SHP77 (cell line): ENCODE data around the gene PCF11.
"Not testable (repeated sequence)": the region's sequence is repeated elsewhere in the genome, so short reads cannot be mapped to it uniquely, and the experiment has no call there.

ENCODE experiments used
- DNase-seq, 2 experiments: peaks; one replicate each; lab custom pipeline; 2025; lab: John Stamatoyannopoulos, UW

PCF11 gene, protein sequence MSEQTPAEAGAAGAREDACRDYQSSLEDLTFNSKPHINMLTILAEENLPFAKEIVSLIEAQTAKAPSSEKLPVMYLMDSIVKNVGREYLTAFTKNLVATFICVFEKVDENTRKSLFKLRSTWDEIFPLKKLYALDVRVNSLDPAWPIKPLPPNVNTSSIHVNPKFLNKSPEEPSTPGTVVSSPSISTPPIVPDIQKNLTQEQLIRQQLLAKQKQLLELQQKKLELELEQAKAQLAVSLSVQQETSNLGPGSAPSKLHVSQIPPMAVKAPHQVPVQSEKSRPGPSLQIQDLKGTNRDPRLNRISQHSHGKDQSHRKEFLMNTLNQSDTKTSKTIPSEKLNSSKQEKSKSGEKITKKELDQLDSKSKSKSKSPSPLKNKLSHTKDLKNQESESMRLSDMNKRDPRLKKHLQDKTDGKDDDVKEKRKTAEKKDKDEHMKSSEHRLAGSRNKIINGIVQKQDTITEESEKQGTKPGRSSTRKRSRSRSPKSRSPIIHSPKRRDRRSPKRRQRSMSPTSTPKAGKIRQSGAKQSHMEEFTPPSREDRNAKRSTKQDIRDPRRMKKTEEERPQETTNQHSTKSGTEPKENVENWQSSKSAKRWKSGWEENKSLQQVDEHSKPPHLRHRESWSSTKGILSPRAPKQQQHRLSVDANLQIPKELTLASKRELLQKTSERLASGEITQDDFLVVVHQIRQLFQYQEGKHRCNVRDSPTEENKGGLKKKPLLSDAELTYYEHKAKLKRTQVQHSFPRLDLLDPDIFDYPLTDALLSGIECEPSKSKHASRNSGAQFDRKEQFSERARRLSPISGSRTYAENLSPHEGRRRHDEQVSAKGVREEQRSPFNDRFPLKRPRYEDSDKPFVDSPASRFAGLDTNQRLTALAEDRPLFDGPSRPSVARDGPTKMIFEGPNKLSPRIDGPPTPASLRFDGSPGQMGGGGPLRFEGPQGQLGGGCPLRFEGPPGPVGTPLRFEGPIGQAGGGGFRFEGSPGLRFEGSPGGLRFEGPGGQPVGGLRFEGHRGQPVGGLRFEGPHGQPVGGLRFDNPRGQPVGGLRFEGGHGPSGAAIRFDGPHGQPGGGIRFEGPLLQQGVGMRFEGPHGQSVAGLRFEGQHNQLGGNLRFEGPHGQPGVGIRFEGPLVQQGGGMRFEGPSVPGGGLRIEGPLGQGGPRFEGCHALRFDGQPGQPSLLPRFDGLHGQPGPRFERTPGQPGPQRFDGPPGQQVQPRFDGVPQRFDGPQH (N-terminal part only)

GRCh38 chr11:83156996-83157593 lies at the start of gene PCF11:
Gene PCF11, plus strand, starts transcription at chr11:83157131. Its CDS starts 309 bp downstream, at chr11:83157440.
- no peak for DNase-seq

DNA sequence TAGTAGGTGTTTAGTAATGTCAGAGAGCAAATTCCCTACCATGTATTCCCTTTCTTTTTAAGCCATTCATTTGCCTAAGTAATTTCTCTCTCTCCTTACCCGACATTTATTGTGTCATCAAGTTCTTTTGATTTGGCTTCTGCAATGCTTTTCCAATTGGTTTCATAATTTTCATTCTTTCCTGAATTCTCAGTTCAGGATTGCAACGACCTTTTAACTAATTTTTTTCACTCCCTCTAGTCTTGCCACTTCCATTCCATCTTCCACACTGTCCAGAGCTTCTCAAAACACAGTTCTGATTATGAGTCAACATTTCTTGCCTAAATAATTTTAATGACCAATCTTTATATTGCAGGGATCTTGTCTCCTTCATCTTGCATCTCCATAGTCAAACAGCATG lies 44.0 kb upstream of the PCF11 start:
- DNase-seq, result no peak

GRCh38 chr11:83115026-83115425 lies 41.9 kb upstream of the PCF11 start:
- DNase-seq, result no peak

DNA sequence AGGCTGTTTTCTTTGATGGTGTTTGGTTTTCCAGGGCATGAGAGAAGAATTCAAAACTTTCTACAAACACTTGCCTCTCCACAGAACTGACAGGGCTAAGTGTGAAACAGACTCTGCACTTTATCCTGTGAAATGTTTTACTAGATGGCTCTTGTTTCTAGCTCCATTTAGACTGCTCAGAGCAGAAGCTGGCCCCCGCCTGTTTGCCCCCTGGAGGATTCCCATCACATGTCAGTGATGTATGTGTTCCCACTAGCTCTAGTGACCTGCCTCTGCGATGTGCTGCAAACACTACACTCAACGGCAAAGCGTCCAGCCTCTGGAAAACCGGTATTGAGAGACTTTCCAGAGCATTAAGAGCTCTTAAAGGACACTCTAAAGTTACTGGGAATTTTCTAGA lies 41.4 kb upstream of the PCF11 start:
- DNase-seq, result no peak

DNA sequence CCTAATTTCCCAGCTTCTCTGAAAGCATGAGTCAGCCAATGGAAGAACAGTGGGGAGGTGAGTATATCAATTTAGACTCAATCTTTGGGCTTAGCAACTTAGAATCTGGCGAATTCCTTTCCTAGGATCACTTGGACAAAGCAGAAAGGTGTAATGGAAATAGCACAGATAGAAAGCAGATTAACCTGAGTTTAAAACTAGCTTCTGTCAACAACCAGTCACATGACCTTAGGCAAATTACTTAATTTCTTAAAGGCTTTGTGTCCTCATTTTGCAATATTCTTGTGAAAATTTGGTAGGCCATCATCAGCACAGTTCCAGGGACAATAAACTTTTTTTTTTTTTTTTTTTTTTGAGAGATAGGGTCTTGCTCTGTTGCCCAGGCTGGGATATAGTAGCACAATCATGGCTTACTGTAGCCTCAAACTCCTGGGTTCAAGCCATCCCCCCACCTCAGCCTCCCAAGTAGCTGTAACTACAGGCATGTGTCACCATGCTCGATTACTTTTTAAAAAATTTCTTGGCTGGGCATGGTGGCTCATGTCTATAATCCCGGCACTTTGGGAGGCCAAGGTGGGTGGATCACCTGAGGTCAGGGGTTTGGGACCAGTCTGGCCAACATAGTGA lies 40.8 kb upstream of the PCF11 start:
- no peak for DNase-seq

DNA sequence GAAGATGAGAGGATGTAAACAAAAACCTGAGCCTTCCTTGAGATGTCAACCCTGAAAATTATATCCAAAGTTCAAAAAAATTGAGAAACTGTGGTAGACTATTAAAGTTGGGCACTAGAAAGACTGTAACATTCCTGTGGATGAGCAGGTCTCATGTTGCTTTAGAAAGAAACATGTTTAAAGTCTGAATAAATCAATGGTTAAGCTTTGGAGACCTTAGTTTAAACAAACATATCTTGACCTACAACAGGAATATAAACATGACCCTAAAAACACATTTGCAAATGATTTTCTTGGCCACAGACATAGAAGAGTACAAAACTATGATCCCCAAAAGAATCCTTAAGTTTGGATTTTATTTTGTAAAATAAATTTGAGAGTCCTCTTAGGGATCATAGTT lies 38.1 kb upstream of the PCF11 start:
- no peak for DNase-seq

DNA sequence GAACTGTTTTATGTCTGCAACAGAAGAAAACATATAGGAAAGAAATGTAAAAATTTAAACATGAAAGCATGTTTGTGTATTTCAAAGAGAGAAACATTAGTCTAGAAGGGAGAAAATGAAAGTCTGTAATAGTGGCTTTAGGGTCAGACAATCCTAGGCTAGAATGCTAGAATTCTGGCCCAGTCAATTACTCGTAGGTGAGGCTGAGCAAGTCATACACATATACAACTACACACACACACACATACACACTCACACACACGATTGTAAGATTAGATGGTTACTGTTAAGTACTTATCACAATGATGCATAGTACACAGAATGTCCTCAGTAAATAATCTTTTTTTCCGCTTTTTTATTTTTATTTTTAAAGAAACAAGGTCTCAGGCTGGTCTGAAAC lies 37.7 kb upstream of the PCF11 start:
- no peak for DNase-seq

GRCh38 chr11:83120327-83120726 lies 36.6 kb upstream of the PCF11 start:
- DNase-seq, result no peak

DNA sequence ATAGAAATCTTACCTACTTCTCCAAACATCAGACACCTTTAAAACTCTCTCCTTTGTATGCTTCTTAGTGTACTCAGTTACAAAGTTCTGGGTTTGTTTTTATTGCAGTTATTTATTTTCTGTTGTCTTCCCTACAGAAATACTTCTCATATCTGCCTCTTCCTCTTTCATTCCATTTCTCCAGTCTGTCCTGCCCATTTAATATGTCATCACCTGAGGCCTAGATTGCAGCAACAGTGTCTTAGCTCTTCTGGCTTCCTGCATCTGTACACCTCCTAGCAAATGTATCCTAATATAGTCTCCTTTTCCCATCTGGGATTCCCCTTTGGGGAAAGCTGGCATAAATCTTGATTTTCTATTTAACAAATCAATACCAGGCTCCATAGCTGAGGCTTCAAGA lies 34.9 kb upstream of the PCF11 start:
- no peak for DNase-seq

GRCh38 chr11:83122766-83123165 lies 34.2 kb upstream of the PCF11 start:
- no peak for DNase-seq

- DNase-seq, result no peak
Measured at GRCh38 chr11:83124636-83125424, 32.1 kb upstream of the PCF11 start.

- DNase-seq, result no peak
Measured at GRCh38 chr11:83125577-83125976, 31.4 kb upstream of the PCF11 start.

DNA sequence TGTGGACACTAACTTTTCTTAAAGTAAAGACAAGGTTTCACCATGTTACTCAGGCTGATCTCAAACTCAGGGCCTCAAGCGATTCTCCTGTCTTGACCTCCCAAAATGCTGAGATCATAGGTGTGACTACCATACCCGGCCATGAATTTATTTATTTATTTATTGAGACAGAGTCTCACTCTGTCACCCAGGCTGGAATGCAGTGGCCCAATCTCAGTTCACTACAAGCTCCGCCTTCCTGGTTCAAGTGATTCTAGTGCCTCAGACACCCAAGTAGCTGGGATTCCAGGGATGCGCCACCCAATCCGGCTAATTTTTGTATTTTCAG lies 29.7 kb upstream of the PCF11 start:
- no peak for DNase-seq

GRCh38 chr11:83132191-83132590 lies 24.7 kb upstream of the PCF11 start:
- DNase-seq, result no peak

GRCh38 chr11:83133266-83133665 lies 23.7 kb upstream of the PCF11 start:
- not testable (repeated sequence) for DNase-seq

- no peak for DNase-seq
Measured at GRCh38 chr11:83139310-83139709, 17.6 kb upstream of the PCF11 start.

DNA sequence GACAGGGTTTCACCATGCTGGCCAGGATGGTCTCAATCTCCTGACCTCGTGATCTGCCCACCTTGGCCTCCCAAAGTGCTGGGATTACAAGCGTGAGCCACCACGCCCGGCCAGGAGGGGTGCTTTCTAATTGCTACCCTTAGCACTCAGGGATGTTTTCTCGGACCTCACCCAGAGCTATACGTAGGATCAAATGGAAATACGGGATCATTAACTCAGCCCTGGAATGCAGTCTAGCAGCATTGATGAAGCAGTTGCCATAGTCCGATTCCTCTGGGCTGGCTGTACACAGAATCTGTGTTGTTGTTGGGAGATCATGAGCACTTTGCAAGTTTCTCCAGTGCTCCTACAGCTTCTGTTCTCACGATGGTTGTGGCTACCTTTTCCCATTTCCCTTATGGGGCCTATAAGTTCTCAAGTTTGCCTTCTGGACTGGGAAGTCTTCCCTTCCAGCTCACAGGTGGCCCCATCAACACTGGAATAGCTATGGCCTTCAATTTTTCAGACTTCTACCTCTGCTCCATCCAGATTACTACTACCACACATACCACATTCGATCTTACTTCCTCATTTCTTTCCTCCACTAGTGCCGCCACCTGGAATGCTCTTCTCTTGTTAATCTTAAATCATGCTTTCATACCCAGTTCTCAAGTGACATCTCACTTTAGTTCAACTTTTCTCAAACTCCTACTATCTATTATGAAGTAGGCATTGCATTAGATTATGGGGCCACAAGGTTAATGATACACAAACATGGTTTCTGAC lies 16.1 kb upstream of the PCF11 start:
- DNase-seq, result no peak

GRCh38 chr11:83147895-83148294 lies 9.0 kb upstream of the PCF11 start:
- no peak for DNase-seq

- DNase-seq, result no peak
Measured at GRCh38 chr11:83150450-83150849, 6.5 kb upstream of the PCF11 start.
